ENCODE data around the gene B3GAT1. TPM values are rescaled to one million over a fixed set of nuclear protein-coding genes. Genes with fewer than 3 reads are reported as not detected.

B3GAT1 gene
- total and polyA plus RNA-seq, 2 of the 13 experiments (the other 11 are each of a cell fraction or from before 2014, with no cell fraction given) = not detected

DNA sequence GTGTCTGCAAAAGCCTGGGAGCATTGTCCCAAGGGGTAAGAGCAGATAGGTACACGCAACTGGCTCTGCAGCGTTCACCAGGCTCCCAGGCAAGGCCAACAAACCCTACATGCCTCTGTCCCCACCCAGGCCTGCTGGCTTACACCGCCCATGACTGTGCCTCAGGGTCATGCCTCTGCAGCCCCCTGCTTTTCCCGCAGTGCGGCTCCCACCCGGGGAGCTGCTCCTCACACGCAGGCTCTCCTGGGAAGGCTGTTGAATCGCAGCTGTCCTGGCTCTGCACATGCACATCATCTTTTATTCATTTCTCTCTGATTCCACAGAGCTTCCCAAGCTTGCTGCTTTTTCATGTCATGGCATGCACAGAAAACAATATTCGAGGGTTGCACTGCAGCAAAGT, 29.2 kb upstream of the B3GAT1 start:
- ChIA-PET CTCF (ENCODE audit: low intra/inter-chr PET ratio, low total read pairs) (no interaction called here), POLR2A (no interaction called here)
- no peak for DNase-seq (ENCODE audit: low spot score)
- Histone ChIP-seq H4K20me1 (ENCODE audit: insufficient read depth, low read length) (no peaks in the 10 kb centered on the region), H3K9me3 (ENCODE audit: low read length) (no peaks in the 10 kb centered on the region), H3K27me3 (ENCODE audit: control insufficient read depth in 1 of 2, insufficient read depth in 2 of 2, low read length in 2 of 2) (peaks cover 2 to 23% of the 10 kb centered on the region in 2 experiments; a peak in 3 of 5 replicates), H2AFZ (ENCODE audit: low read length) (no peak overlapping the region), H3K79me2 (ENCODE audit: insufficient read depth, low read length) (no peaks in the 10 kb centered on the region), H3K4me1 (ENCODE audit: insufficient read depth, low read length) (peaks cover 8% of the 10 kb centered on the region), H3K4me3 (replicated peaks in 1 of 3; ENCODE audit: insufficient read depth in 1 of 3, low read depth in 2 of 3, low read length in 3 of 3) (no peak overlapping the region), H3K9ac (ENCODE audit: insufficient read depth, low read depth, low read length) (no peak overlapping the region), H3K27ac (ENCODE audit: extremely low read length, insufficient read depth, low read length) (no peak overlapping the region), H3K4me2 (ENCODE audit: low read depth, low read length) (no peak overlapping the region), H3K36me3 (replicated peaks in 1 of 2; ENCODE audit: control insufficient read depth in 1 of 2, insufficient read depth in 2 of 2, low read length in 2 of 2) (no peaks in the 10 kb centered on the region)
- in situ Hi-C loops (cut with HindIII; ENCODE audit: extremely low pct_ligation_motif_present, low pct_unique_long_range_greater_than_20kb) (no loop called here), intact Hi-C loops (cut with micrococcal nuclease; ENCODE audit: unreplicated experiment) (no loop called here)
- TF ChIP-seq, protein P1, sequence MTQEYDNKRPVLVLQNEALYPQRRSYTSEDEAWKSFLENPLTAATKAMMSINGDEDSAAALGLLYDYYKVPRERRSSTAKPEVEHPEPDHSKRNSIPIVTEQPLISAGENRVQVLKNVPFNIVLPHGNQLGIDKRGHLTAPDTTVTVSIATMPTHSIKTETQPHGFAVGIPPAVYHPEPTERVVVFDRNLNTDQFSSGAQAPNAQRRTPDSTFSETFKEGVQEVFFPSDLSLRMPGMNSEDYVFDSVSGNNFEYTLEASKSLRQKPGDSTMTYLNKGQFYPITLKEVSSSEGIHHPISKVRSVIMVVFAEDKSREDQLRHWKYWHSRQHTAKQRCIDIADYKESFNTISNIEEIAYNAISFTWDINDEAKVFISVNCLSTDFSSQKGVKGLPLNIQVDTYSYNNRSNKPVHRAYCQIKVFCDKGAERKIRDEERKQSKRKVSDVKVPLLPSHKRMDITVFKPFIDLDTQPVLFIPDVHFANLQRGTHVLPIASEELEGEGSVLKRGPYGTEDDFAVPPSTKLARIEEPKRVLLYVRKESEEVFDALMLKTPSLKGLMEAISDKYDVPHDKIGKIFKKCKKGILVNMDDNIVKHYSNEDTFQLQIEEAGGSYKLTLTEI (CRISPR knock-in tag; conservative IDR thresholded peaks at IDR 0.05) = no peak
- TF ChIP-seq, protein P2, sequence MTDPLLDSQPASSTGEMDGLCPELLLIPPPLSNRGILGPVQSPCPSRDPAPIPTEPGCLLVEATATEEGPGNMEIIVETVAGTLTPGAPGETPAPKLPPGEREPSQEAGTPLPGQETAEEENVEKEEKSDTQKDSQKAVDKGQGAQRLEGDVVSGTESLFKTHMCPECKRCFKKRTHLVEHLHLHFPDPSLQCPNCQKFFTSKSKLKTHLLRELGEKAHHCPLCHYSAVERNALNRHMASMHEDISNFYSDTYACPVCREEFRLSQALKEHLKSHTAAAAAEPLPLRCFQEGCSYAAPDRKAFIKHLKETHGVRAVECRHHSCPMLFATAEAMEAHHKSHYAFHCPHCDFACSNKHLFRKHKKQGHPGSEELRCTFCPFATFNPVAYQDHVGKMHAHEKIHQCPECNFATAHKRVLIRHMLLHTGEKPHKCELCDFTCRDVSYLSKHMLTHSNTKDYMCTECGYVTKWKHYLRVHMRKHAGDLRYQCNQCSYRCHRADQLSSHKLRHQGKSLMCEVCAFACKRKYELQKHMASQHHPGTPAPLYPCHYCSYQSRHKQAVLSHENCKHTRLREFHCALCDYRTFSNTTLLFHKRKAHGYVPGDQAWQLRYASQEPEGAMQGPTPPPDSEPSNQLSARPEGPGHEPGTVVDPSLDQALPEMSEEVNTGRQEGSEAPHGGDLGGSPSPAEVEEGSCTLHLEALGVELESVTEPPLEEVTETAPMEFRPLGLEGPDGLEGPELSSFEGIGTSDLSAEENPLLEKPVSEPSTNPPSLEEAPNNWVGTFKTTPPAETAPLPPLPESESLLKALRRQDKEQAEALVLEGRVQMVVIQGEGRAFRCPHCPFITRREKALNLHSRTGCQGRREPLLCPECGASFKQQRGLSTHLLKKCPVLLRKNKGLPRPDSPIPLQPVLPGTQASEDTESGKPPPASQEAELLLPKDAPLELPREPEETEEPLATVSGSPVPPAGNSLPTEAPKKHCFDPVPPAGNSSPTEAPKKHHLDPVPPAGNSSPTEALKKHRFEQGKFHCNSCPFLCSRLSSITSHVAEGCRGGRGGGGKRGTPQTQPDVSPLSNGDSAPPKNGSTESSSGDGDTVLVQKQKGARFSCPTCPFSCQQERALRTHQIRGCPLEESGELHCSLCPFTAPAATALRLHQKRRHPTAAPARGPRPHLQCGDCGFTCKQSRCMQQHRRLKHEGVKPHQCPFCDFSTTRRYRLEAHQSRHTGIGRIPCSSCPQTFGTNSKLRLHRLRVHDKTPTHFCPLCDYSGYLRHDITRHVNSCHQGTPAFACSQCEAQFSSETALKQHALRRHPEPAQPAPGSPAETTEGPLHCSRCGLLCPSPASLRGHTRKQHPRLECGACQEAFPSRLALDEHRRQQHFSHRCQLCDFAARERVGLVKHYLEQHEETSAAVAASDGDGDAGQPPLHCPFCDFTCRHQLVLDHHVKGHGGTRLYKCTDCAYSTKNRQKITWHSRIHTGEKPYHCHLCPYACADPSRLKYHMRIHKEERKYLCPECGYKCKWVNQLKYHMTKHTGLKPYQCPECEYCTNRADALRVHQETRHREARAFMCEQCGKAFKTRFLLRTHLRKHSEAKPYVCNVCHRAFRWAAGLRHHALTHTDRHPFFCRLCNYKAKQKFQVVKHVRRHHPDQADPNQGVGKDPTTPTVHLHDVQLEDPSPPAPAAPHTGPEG (CRISPR knock-in tag; IDR thresholded peaks at IDR 0.05) = no peak
- TF ChIP-seq RAD51 (IDR thresholded peaks at IDR 0.05; ENCODE audit: borderline replicate concordance) (no peak), ZBTB20 (CRISPR knock-in tag; IDR thresholded peaks at IDR 0.05; ENCODE audit: borderline replicate concordance, low read depth) (no peak)
- no peak for ATAC-seq
- BruUV-seq (replicated peaks) = no TSS peak
- no peak for FAIRE-seq
- 25% methylated on average over 8 of the region's 9 CpGs for WGBS (ENCODE audit: low lambda C conversion rate)
